HG02938 (cell line): Measurements from ENCODE around the gene SUSD3.

Source experiments
- ATAC-seq: cut with Tn5 transposase; IDR thresholded peaks from one replicate; pipeline ENCODE4 v1.9.1; 2021; ENCODE audit warnings: mild to moderate bottlenecking, moderate library complexity; ENCODE audit not compliant: unreplicated experiment

SUSD3 gene

GRCh38 chr9:93072383-93072795, 13.9 kb downstream of the SUSD3 start:
- no peak for ATAC-seq

- no peak for ATAC-seq
These were observed 17.7 kb downstream of the SUSD3 start for GRCh38 chr9:93076101-93076791.

- ATAC-seq: no peak
These were observed 18.3 kb downstream of the SUSD3 start for GRCh38 chr9:93076792-93077128.

- no peak for ATAC-seq
These were observed 18.9 kb downstream of the SUSD3 start for GRCh38 chr9:93077367-93077766.

- no peak for ATAC-seq
These were observed 19.3 kb downstream of the SUSD3 start for GRCh38 chr9:93077811-93078210.

GRCh38 chr9:93079371-93079770, 20.9 kb downstream of the SUSD3 start:
- no peak for ATAC-seq

- no peak for ATAC-seq
These were observed 21.9 kb downstream of the SUSD3 start for GRCh38 chr9:93080406-93080805.

GRCh38 chr9:93081081-93081529, 22.6 kb downstream of the SUSD3 start:
- no peak for ATAC-seq

- ATAC-seq: no peak
These were observed 23.4 kb downstream of the SUSD3 start for GRCh38 chr9:93081931-93082330.

- ATAC-seq: no peak
These were observed 24.4 kb downstream of the SUSD3 start for GRCh38 chr9:93082841-93083411.

- ATAC-seq: no peak
These were observed 25.3 kb downstream of the SUSD3 start for GRCh38 chr9:93083592-93084470.

GRCh38 chr9:93084471-93084881, 26.0 kb downstream of the SUSD3 start:
- ATAC-seq: no peak

GRCh38 chr9:93085676-93086075, 27.2 kb downstream of the SUSD3 start:
- ATAC-seq: no peak

GRCh38 chr9:93086447-93087224, 28.1 kb downstream of the SUSD3 start:
- no peak for ATAC-seq

- no peak for ATAC-seq
These were observed 29.6 kb downstream of the SUSD3 start for GRCh38 chr9:93087971-93088655.

GRCh38 chr9:93088656-93089015, 30.1 kb downstream of the SUSD3 start:
- no peak for ATAC-seq

GRCh38 chr9:93089024-93089423, 30.5 kb downstream of the SUSD3 start:
- no peak for ATAC-seq

GRCh38 chr9:93089481-93089991, 31.0 kb downstream of the SUSD3 start:
- no peak for ATAC-seq

- no peak for ATAC-seq
These were observed 31.7 kb downstream of the SUSD3 start for GRCh38 chr9:93090091-93090655.

GRCh38 chr9:93091056-93091452, 32.6 kb downstream of the SUSD3 start:
- ATAC-seq: no peak
